Measurements from ENCODE around the gene SESN1. TPM values are rescaled to one million over a fixed set of nuclear protein-coding genes. Genes with fewer than 3 reads are reported as not detected.
"Not testable (repeated sequence)": the region's sequence is repeated elsewhere in the genome, so short reads cannot be mapped to it uniquely, and the experiment has no call there.

SESN1 gene
- 5.6 TPM for polyA plus RNA-seq (2013, experiment 1 of 2; ENCODE audit: insufficient read length)
- 8.1 TPM for polyA plus RNA-seq (2013, experiment 2 of 2; ENCODE audit: insufficient read length)

DNA sequence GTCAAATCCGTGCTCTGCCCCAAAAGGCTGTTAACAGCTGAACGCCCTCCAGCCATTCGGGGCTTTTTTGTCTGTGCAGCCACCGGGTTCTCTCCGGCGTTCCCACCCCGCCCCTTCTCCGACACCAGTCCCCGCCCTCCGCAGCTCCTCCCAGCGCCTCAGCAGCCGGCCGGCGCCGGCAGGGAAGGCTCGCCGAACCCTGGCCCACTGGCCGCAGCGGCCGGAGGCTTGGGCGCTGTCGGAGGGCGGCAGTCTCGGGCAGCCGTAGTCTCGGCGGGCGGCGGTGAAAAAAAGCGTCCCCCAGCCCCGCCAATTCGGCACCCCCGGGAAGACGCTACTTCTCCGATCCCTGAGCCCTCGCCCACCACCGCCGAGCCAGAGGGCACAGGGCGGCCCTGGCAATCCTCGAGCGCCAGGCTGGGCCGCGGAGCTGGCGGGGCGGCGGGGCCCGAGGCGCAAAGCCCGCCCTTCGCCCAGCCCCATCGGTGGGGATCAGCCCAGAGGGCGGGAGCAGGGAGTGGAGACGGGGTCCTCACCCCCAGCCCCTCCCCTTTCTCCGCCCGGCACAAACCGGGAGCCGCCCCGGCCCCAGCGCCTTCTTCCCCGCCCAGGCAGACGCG lies at the start of gene SESN1:
TSS of gene SESN1 (minus strand) at position 431 of the 620 bp plus-strand sequence. CDS start 773 bp downstream, outside the sequence.
- peak; percentile 98 for DNase-seq

DNA sequence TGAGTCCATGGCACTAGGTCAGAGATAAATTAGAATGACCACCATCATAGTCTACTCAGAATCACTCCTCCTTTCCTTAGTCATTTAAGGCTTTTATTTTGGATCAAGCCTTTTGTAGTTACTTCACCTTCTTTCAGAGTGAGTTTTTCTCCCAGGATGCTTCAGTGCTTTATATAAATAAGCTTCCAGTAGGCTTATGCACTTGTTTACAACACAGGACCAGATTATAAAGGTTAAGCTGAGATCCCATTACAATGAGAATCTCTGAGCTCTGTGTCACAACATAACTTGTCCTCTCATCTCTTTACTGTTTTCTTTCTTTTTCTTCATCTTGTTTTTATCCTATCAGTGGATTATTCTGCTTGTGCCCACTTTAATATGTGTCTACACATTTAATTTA lies 48.5 kb upstream of the SESN1 start:
- no peak for DNase-seq

DNA sequence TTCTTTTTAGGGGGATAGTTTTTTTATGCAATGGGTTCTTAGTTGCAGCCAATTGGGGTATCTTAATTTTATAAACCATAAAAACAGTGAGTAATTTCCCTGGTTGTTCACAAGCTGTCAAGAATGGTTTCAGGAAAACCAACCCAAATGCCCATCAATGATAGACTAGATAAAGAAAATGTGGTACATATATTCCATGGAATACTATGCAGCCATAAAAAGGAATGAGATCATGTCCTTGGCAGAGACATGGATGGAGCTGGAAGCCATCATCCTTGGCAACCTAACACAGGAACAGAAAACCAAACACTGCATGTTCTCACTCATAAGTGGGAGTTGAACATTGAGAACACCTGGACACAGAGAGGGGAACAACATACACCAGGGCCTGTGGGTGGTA lies 47.4 kb upstream of the SESN1 start:
- DNase-seq: not testable (repeated sequence)

DNA sequence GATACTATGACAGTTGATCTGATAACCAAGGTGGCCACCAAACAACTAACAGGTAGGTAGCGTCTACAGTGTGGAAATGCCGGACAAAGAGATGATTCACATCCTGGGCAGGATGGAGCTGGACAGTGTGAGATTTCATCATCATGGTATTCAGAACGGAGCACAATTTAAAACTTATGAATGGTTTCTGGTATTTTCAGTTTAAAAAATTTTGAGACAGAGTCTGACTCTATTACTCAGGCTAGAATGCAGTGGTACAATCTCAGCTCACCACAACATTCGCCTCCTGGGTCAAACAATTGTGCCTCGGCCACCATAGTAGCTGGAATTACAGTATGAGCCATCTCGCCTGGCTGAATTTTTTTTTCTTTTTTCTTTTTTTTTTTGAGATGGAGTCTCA lies 44.5 kb upstream of the SESN1 start:
- no peak for DNase-seq

DNA sequence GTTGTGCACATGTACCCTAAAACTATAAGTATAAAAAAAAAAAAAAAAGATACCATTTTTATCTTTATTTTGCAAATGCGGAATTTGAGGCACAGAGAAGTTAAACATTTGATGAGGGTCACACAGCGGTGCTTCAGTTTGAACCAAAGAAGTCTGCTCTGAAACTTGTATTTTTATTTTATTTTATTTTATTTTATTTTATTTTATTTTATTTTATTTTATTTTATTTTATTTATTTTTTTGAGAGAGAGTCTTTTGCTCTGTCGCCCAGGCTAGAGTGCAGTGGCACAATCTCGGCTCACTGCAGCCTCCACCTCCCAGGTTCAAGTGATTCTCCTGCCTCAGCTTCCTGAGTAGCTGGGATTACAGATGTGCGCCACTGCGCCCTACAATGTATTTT lies 41.9 kb upstream of the SESN1 start:
- DNase-seq: not testable (repeated sequence)

DNA sequence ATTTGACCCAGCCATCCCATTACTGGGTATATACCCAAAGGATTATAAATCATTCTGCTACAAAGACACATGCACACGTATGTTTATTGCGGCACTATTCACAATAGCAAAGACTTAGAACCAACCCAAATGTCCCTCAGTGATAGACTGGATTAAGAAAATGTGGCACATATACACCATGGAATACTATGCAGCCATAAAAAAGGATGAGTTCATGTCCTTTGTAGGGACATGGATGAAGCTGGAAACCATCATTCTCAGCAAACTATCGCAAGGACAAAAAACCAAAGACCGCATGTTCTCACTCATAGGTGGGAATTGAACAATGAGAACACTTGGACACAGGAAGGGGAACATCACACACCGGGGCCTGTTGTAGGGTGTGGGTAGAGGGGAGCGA lies 41.4 kb upstream of the SESN1 start:
- DNase-seq: not testable (repeated sequence)

DNA sequence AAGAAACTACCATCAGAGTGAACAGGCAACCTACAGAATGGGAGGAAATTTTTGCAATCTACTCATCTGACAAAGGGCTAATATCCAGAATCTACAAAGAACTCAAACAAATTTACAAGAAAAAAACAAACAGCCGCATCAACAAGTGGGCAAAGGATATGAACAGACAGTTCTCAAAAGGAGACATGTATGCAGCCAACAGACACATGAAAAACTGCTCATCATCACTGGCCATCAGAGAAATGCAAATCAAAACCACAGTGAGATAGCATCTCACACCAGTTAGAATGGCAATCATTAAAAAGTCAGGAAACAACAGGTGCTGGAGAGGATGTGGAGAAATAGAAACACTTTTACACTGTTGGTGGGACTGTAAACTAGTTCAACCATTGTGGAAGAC lies 41.0 kb upstream of the SESN1 start:
- not testable (repeated sequence) for DNase-seq

DNA sequence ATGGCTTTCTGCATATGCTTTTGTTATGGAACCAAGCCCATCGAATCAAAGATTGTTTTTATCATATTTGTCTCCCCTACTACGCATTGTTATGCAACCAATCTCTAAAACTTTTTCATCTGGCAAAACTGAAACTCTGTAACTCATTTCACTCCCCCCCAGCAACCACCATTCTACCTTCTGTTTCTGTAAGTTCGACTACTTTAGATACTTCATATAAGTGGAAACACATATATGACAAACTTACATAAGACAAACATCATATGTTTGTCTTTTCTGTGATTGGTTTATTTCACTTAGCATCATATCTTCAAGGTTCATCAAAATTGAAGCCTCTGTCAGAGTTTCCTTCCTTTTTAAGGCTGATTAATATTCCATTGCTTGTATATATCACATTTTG lies 35.4 kb upstream of the SESN1 start:
- no peak for DNase-seq

DNA sequence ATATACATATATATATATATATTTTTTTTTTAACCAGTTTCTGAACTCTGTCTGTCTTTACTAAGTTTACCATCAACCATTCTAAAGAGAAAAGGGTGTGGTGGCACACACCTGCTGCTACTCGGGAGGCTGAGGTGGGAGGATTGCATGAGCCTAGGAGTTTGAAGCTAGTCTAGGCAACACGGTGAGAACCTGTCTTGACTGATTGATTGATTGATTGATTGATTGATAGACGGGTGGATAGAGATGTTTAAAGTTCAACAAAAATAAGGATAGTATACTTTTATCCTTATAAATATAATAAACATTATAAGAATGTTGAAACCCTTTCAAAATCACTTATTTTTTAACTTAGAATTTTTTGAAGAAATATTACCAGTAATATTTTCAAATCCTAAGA lies 30.9 kb upstream of the SESN1 start:
- no peak for DNase-seq

DNA sequence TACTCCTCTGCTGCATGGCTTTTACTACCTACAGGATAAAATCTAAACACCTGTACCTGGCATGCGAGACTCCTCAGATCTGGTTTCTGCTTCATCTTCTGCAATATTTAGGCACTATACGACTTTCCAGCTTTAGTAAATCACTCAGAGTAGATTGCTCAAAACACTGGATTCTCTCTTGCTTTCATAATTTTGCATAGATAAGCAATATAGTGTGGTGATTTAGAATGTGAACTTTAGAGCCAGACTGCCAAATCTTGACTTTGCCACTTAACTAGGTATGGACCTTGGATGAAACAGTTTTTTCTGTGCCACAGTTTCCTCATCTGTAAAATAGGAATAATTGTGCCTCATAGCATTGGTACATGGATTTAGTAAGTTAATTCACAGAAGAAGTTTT lies 29.6 kb upstream of the SESN1 start:
- no peak for DNase-seq

DNA sequence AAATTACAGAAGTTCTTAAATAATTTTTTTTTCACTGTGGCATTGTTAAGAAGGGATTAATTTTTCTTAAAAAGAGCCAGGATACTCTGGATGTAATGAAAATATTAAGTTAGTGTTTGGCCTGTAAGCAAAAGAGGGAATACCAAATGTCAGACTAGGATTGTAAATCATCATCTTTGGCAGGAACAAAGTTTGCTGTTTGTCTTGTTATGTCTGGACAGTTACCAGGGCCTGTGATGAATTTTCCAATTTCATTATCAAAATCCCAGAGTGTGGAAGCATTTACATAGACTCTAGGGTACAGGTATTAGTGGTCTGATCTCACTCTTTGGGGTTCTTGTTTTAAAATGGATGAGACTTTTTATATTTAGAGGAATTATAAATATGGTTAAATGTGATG lies 26.8 kb upstream of the SESN1 start:
- peak; percentile 9 for DNase-seq

DNA sequence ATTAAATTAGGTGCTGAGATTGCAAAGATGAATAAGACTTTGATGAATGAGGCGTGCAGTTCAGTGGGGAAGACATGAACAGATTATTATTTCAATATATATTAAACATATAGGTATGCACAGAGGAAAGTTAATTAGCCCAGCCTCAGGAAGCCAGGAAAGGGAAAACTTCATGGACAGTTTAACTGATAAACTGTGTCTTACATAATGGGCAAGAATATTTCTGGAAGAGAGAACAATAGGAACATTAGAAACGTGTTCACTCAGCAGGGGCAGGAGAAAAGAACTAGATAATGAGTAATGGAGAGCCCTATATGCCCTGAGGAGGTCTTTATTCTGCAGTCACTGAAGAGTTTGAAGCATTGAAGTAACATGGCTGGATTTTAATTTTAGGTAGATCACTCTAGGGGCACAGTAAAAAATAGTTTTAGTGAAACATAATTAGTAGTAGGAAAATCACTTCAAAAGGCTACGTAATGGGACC lies 24.3 kb upstream of the SESN1 start:
- no peak for DNase-seq

DNA sequence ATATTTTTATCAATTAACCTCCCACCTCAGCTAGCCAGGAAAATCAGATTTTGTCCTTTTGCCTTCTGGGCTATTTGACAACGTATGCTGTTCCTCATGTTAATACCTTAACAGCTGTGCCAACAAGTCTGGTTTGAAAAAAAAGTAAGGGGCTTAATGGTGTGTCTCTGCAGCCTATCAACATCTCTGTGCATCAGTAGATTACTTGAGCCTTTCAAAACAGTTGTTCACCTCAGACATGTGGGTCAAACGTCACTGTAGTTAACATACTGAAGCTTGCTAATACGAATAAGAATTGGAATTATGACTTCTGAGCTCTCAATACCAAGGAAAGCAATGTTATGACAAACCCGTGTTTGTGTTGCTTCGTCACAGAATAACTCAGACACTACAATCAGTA lies 23.7 kb upstream of the SESN1 start:
- DNase-seq: no peak

DNA sequence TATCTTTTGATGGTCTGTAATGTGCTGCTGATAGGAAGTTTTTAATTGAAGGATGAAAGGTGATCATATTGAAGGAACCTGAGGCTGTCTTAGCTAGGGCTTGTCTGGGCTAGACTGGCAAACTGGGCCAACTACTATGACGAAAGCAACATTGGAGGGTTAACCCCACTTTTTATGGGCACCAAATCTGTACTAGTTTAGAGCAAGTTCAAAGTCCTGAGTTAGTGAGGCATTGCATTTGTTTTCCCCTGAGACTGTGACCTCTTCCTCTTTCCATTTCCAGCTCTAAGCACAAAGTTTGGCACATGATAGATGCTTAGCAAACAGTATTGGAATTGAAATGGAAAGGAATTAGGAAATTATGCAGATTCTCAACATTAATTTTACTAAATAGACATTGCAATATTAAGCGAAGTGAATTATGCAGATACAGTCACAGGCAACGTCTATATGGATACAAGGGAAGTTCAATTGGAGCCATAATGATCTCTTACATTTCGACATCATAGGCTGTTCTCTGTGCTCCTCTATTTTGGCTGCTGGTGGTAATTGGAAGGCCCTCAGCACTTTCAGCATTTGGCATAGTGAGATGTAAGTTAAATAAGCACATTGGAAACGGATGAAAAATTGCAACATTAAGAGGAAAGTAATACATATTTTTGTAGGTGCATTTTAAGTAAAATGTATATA lies 22.8 kb upstream of the SESN1 start:
- no peak for DNase-seq

DNA sequence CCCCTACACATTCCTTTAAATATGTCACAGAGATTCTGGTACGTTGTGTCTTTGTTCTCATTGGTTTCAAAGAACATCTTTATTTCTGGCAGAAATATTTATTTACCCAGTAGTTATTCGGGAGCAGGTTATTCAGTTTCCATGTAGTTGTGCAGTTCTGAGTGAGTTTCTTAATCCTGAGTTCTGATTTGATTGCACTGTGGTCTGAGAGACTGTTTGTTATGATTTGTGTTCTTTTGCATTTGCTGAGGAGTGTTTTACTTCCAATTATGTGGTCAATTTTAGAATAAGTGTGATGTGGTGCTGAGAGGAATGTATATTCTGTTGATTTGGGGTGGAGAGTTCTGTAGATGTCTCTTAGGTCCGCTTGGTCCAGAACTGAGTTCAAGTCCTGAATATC lies 18.0 kb upstream of the SESN1 start:
- DNase-seq: not testable (repeated sequence)

DNA sequence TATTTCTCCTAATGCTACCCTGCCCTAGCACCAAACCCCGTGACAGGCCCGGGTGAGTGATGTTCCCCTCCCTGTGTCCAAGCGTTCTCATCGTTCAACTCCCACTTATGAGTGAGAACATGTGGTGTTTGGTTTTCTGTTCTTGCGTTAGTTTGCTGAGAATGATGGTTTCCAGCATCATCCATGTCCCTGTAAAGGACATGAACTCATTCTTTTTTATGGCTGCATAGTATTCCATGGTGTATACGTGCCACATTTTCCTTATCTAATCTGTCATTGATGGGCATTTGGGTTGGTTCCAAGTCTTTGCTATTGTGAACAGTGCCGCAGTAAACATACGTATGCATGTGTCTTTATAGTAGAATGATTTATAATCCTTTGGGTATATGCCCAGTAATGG lies 15.0 kb upstream of the SESN1 start:
- not testable (repeated sequence) for DNase-seq

DNA sequence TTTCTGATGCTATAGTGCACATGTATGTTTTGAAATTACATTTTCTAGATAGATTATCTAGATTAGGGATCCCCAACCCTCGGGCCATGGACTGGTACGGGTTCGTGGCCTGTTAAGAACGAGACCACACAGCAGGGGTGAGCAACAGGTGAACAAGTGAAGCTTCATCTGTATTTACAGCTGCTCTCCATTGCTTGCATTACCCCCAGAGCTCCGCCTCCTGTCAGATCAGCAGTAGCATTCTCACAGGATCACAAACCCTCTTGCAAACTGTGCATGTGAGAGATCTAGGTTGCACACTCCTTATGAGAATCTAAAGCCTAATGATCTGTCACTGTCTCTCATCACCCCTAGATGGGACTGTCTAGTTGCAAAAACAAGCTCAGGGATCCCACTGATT lies 11.0 kb upstream of the SESN1 start:
- no peak for DNase-seq

DNA sequence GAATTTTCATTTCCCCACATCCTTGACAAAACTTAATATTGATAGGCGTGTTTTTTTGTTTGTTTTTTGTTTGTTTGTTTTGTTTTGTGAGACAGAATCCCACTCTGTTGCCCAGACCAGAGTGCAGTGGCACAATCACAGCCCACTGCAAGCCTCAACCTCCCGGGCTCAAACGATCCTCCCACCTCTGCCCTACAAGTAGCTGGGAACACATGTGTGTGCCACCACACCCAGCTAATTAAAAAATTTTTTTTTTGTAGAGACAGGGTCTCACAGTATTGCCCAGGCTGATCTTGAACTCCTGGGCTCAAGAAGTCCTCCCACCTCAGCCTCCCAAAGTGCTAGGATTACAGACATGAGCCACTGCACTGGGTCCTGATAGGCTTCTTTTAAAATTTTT lies 9.9 kb upstream of the SESN1 start:
- no peak for DNase-seq

DNA sequence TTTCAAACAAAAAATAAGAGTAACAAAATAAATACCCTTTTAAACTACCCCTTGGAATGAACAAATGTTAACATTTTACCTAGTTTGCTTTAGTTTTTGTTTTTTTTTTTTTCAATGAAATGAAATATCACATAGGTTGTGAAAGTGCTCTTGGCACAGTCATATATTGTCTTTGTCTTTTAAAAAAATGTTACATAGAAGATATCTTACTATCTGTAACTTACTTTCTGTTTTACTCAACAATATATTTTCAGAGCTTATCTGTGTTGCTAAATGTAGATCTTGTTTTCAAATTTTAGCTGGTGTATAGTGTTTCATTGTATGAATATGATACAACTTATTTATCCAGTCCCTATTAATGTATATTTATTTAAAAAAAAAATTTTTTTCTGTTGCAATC lies 9.3 kb upstream of the SESN1 start:
- no peak for DNase-seq

DNA sequence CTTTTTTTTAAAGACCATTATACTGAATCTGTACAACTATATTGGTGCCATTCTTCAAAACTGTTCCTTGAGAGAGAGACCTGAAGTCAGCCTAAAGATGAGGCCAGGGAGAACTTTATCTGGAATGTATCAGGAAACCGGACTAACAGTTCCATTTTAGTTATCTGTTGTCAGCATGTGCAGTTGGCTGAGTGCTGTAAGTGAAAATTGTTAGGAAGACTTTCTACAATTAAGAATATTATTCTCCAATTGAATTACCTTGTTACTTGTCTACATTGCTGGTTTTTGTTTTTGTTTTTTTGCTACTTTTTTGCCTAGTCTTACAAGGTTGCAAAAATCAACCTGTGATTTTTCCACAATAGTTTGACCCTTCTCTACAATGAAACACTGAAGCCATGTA lies 8.1 kb upstream of the SESN1 start:
- no peak for DNase-seq

DNA sequence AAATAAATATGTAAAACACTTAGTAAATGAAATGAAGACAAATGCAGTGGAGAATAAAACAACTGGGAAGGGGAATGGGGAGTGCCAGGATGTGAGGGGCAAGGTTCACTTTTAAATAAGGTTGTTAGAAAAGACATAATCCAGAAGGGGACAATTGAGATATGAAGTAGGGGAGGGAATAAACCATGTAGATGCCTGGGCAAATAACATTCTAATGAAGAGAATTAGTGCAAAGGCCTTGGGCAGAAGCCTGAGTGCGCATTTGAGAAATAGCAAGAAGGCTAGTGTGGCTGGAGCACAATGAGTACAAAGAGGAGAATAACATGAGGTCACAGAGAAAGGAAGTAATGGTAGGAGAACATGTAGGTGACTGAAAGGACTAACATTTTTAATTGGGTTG lies 3.0 kb upstream of the SESN1 start:
- no peak for DNase-seq

DNA sequence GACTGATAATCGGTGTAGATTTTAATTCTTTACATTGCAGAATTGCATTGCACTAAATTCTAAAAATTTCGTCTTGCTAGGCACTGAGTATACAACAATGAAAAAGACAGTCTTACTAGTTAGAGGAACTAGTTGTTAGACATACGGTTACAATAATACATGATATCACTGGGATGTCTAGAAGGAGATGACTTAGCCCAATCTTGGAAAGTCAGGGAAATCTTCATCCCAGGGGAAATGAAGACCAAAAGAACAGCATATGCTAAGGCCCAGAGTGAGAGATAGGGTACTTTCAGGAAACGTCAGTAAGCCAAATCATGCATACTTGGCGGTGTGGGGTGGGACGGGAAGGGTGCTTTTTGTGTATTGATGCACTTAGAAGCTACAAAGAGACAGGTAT lies 1.6 kb upstream of the SESN1 start:
- DNase-seq: peak; percentile 51

DNA sequence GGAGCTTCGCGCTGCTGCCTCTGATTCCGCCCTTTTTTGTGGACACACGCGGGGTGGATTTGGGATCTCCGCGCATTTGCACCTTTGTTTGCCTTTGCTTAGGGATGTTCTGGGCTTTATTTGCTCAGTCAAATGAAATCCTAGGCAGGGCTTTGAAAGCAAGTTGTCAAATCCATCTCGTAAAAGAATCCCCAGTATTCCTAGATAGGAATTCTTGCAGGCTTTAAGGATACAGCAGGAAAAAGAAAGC lies 1.1 kb upstream of the SESN1 start:
- no peak for DNase-seq

DNA sequence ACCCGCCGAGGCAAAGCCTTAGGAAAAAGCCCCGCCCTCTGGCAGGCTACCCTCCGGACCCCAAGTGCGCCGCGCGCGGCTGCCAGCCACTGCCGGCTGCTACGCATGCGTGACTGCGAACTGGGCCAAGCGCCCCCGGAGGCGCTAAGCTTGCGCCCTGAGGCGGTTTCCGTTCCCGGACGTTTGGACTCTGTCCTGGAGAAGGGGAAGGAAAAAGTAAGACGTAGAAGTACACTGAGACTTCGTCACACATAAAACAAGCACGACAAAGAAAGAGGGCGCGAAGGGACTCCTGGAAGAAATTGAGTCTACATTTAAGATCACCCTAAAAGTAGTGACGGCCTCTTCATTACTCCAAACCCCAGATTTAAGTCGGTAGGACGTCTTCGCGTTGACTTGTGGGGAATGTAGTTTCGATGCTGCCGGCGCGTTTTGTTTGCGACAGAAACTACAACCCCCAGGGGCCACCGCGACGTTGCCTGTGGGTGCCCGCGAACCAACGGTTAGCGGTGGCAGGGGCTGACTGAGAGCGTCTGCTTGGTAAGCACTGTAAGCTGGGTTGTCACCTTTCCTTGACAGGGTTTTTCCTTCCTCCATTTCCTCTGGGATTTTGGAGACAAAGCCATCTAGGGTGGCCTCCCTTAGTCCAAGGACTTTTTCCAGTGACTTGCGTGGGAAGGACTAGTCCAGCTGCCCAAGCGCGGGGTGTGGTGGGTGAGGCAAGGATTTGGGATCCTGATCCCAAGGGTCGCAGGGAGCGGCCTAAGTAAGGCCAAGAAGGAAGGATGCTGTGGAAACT lies 589 bp upstream of the SESN1 start, which contains the start of gene CEP57L1:
TSS of gene CEP57L1 (plus strand) at position 472 of the 799 bp plus-strand sequence. CDS start 49,715 bp downstream, outside the sequence.
- peak; percentile 95 for DNase-seq

Data from fibroblast of skin of back (primary cell).